H9 (cell line): Measurements from ENCODE around the gene MAJIN. TPM values are rescaled to one million over a fixed set of nuclear protein-coding genes. Genes with fewer than 3 reads are reported as not detected.

Experiments used
- DNase-seq: peaks from one replicate; pipeline ENCODE4 v3.0.0-alpha.2; 2017
- H2AFZ ChIP-seq: one replicate; pipeline ENCODE4 v1.6.1; 2013; ENCODE audit warnings: mild to moderate bottlenecking, low read length, control low read depth, moderate library complexity
- H2AK5ac ChIP-seq: 2 replicates; pipeline ENCODE4 v1.6.1; 2013; ENCODE audit warnings: low read length, control low read depth, mixed read lengths; ENCODE audit not compliant: insufficient read length
- H2BK120ac ChIP-seq: one replicate; pipeline ENCODE4 v1.6.1; 2013; ENCODE audit warnings: low read depth, mild to moderate bottlenecking, low read length, control low read depth, inconsistent platforms; ENCODE audit not compliant: poor library complexity, severe bottlenecking
- H2BK12ac ChIP-seq: 2 replicates; pipeline ENCODE4 v1.6.1; 2013; ENCODE audit warnings: low read length, control low read depth, mixed read lengths, low read depth; ENCODE audit not compliant: insufficient read length
- H2BK15ac ChIP-seq: 2 replicates; pipeline ENCODE4 v1.6.1; 2013; ENCODE audit warnings: low read depth, low read length, control low read depth
- H2BK20ac ChIP-seq: one replicate; pipeline ENCODE4 v1.6.1; 2013; ENCODE audit warnings: low read depth, mild to moderate bottlenecking, low read length, control low read depth, inconsistent platforms; ENCODE audit not compliant: poor library complexity, severe bottlenecking
- H2BK5ac ChIP-seq: 2 replicates; pipeline ENCODE4 v1.6.1; 2013; ENCODE audit warnings: low read length, control low read depth, mixed read lengths; ENCODE audit not compliant: insufficient read length
- H3K14ac ChIP-seq: 2 replicates; pipeline ENCODE4 v1.6.1; 2013; ENCODE audit warnings: low read length, control low read depth; ENCODE audit not compliant: insufficient read depth
- H3K18ac ChIP-seq: 2 replicates; pipeline ENCODE4 v1.6.1; 2013; ENCODE audit warnings: low read depth, mild to moderate bottlenecking, mixed read lengths, low read length, control low read depth; ENCODE audit not compliant: insufficient read length
- H3K23ac ChIP-seq: 2 replicates; pipeline ENCODE4 v1.6.1; 2013; ENCODE audit warnings: low read length, control low read depth, mixed read lengths, low read depth; ENCODE audit not compliant: insufficient read length
- H3K23me2 ChIP-seq: 2 replicates; pipeline ENCODE4 v1.6.1; 2013; ENCODE audit warnings: low read depth, mild to moderate bottlenecking, mixed read lengths, low read length, control low read depth; ENCODE audit not compliant: insufficient read length, poor library complexity, severe bottlenecking
- H3K27ac ChIP-seq: 2 replicates; pipeline ENCODE4 v1.5.1; 2013; ENCODE audit warnings: low read length, control low read depth, mixed read lengths, low read depth; ENCODE audit not compliant: insufficient read length
- H3K27me3 ChIP-seq: 2 replicates; pipeline ENCODE4 v1.6.1; 2013; ENCODE audit warnings: low read length, control low read depth, inconsistent platforms; ENCODE audit not compliant: insufficient read depth
- H3K4ac ChIP-seq: 2 replicates; pipeline ENCODE4 v1.6.1; 2013; ENCODE audit warnings: low read depth, mild to moderate bottlenecking, control low read depth, inconsistent platforms, low read length, moderate library complexity
- H3K4me1 ChIP-seq: 2 replicates; pipeline ENCODE4 v1.6.1; 2013; ENCODE audit warnings: low read length, control low read depth, inconsistent platforms; ENCODE audit not compliant: insufficient read depth
- H3K4me2 ChIP-seq: 2 replicates; pipeline ENCODE4 v1.6.1; 2013; ENCODE audit warnings: low read length, control low read depth, mixed read lengths; ENCODE audit not compliant: insufficient read length, insufficient read depth
- H3K56ac ChIP-seq: 2 replicates; pipeline ENCODE4 v1.6.1; 2013; ENCODE audit warnings: low read depth, mild to moderate bottlenecking, mixed read lengths, low read length, control low read depth; ENCODE audit not compliant: insufficient read length
- H3K79me1 ChIP-seq: 2 replicates; pipeline ENCODE4 v1.6.1; 2013; ENCODE audit warnings: low read depth, mild to moderate bottlenecking, moderate library complexity, low read length, control low read depth, inconsistent platforms; ENCODE audit not compliant: insufficient read depth, poor library complexity, severe bottlenecking
- H3K79me2 ChIP-seq: 2 replicates; pipeline ENCODE4 v1.6.1; 2013; ENCODE audit warnings: low read length, control low read depth, inconsistent platforms; ENCODE audit not compliant: insufficient read depth
- H3K9ac ChIP-seq: 2 replicates; pipeline ENCODE4 v1.6.1; 2013; ENCODE audit warnings: low read length, control low read depth, mixed read lengths; ENCODE audit not compliant: insufficient read length; ENCODE audit errors: extremely low read depth
- H3K9me3 ChIP-seq: one replicate; pipeline ENCODE4 v1.6.1; 2013; ENCODE audit warnings: low read depth, low read length, inconsistent platforms; ENCODE audit not compliant: control insufficient read depth
- H3T11ph ChIP-seq: one replicate; pipeline ENCODE4 v1.6.1; 2013; ENCODE audit warnings: mild to moderate bottlenecking, low read length, control low read depth, inconsistent platforms
- H4K20me1 ChIP-seq: one replicate; pipeline ENCODE4 v1.6.1; 2013; ENCODE audit not compliant: control insufficient read depth, insufficient read length, insufficient read depth
- H4K5ac ChIP-seq: 2 replicates; pipeline ENCODE4 v1.6.1; 2013; ENCODE audit warnings: low read depth, mild to moderate bottlenecking, mixed read lengths, low read length, control low read depth; ENCODE audit not compliant: insufficient read length
- H4K8ac ChIP-seq: replicated peaks from 2 replicates; pipeline ENCODE4 v1.6.1; 2013; ENCODE audit warnings: low read length, control low read depth, mixed read lengths, low read depth; ENCODE audit not compliant: insufficient read length
- H4K91ac ChIP-seq: 2 replicates; pipeline ENCODE4 v1.6.1; 2013; ENCODE audit warnings: low read depth, mild to moderate bottlenecking, moderate library complexity, mixed read lengths, low read length, control low read depth; ENCODE audit not compliant: insufficient read length
- H3K27ac Mint-ChIP-seq, 3 experiments: 2 replicates in 2 of 3; 3 replicates in 1 of 3; pipeline ENCODE4 v1.8.0; 2020 to 2021; ENCODE audit warnings: mixed read lengths in 3 of 3, mild to moderate bottlenecking in 1 of 3, moderate library complexity in 1 of 3
- H3K27me3 Mint-ChIP-seq: 2 replicates; pipeline ENCODE4 v1.8.0; 2021; ENCODE audit warnings: low read depth, mild to moderate bottlenecking, moderate library complexity, mixed read lengths
- H3K36me3 Mint-ChIP-seq, 3 experiments: 2 replicates in 2 of 3; 3 replicates in 1 of 3; pipeline ENCODE4 v1.8.0; 2020 to 2021; ENCODE audit warnings: low read depth in 3 of 3, mixed read lengths in 3 of 3; ENCODE audit not compliant: insufficient read depth in 1 of 3
- H3K4me1 Mint-ChIP-seq, 2 experiments: 2 replicates each; pipeline ENCODE4 v1.8.0; 2020; ENCODE audit warnings: mixed read lengths in 2 of 2
- H3K4me3 Mint-ChIP-seq, 2 experiments: 2 replicates in 1 of 2; 3 replicates in 1 of 2; pipeline ENCODE4 v1.8.0; 2020 to 2021; ENCODE audit warnings: mild to moderate bottlenecking in 2 of 2, mixed read lengths in 2 of 2, moderate library complexity in 1 of 2
- H3K9me3 Mint-ChIP-seq, 2 experiments: 2 replicates in 1 of 2; 3 replicates in 1 of 2; pipeline ENCODE4 v1.8.0; 2020; ENCODE audit warnings: mild to moderate bottlenecking in 2 of 2, mixed read lengths in 2 of 2, moderate library complexity in 1 of 2
- WGBS: extraction: QIAGEN DNeasy Blood & Tissue Kit; methylation state at CpG from one replicate; pipeline ENCODE4 v1.1.7; 2013; ENCODE audit warnings: missing lambda C conversion rate, low lambda C conversion rate, mixed read lengths; ENCODE audit not compliant: insufficient read length; ENCODE audit errors: extremely low coverage; 5-methylcytosine and 5-hydroxymethylcytosine counted together
- total RNA-seq: library from RNA; stranded (reverse); gene quantifications from 2 replicates; pipeline ENCODE4 v1.2.1, GENCODE V29; 2021
- TF ChIP-seq, protein P1 (sequence below): fragments of 200-600 bp; sonication (generic); conservative IDR thresholded peaks from 3 replicates; pipeline ENCODE4 v1.8.0; 2021; ENCODE audit warnings: antibody characterized with exemption, mild to moderate bottlenecking

Gene MAJIN
- total RNA-seq, 1 experiment from 2014 or later: not detected

DNA sequence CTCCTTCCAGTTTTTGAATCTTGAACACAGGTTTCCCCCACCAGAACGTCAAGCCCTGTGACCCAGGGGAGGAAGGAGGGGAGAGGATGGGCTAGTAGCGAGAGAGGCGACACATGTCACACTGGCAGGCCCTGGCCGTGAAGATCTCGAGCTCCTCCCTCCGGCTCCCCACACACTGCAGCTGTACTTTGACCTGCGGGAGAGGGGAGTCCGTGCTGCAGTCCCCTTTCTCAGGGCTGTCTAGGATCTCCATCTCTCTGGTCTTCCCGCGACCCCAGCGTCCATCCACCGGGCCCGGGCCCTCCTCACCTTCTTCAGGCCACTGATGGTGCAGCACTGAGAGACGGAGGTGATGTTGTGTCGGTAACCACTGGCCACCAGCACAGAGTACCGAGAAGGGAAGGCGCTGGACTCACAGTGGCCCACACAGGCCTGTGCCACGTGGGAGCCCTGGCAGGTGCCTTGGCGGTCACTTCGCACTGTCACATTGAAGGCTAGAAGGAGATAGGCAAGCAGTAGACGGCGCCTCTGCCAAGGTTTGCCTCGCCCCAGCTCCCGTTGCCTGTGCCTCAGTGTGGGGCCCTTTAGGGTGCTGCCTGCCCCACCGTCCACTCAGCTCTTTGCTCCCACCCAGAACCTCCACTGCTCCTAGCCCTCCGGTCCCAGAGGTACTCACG lies 37.1 kb downstream of the MAJIN start:
- Histone ChIP-seq H3K23me2 (peaks cover 4% of the 10 kb centered on the region), H4K91ac (no peak overlapping the region), H3K4me1 (peaks cover 7% of the 10 kb centered on the region; the same call in 1 of the 2 replicates), H3K79me1 (no peaks in the 10 kb centered on the region), H4K8ac (no peak overlapping the region), H4K5ac (no peak overlapping the region), H2BK15ac (no peak overlapping the region), H3T11ph (no peak overlapping the region), H3K23ac (no peak overlapping the region), H3K79me2 (no peaks in the 10 kb centered on the region), H3K14ac (no peak overlapping the region), H2AFZ (no peak overlapping the region), H3K56ac (no peak overlapping the region), H2BK20ac (no peak overlapping the region), H3K18ac (no peak overlapping the region), H3K4ac (no peak overlapping the region), H2BK12ac (no peak overlapping the region), H4K20me1 (no peaks in the 10 kb centered on the region), H2BK120ac (no peak overlapping the region), H3K9ac (no peak overlapping the region), H2BK5ac (no peak overlapping the region), H3K27me3 (no peaks in the 10 kb centered on the region), H3K9me3 (no peaks in the 10 kb centered on the region), H3K4me2 (no peak overlapping the region), H3K27ac (no peak overlapping the region), H2AK5ac (no peak overlapping the region)
- Mint-ChIP-seq H3K36me3 (peaks cover 0 to 4% (median 0%) of the 10 kb centered on the region in 3 experiments; a peak in 2 of 7 replicates), H3K4me3 (0 out of 5 replicates have a peak overlapping the region, but pooled peaks of 1 of the 2 experiments have one; percentile 42), H3K9me3 (no peaks in the 10 kb centered on the region), H3K4me1 (peaks cover 21 to 51% of the 10 kb centered on the region in 2 experiments), H3K27ac (no peak overlapping the region; a peak in 1 of 7 replicates), H3K27me3 (peaks cover 9% of the 10 kb centered on the region)
- peak; percentile 41 for DNase-seq
- TF ChIP-seq, protein P1, sequence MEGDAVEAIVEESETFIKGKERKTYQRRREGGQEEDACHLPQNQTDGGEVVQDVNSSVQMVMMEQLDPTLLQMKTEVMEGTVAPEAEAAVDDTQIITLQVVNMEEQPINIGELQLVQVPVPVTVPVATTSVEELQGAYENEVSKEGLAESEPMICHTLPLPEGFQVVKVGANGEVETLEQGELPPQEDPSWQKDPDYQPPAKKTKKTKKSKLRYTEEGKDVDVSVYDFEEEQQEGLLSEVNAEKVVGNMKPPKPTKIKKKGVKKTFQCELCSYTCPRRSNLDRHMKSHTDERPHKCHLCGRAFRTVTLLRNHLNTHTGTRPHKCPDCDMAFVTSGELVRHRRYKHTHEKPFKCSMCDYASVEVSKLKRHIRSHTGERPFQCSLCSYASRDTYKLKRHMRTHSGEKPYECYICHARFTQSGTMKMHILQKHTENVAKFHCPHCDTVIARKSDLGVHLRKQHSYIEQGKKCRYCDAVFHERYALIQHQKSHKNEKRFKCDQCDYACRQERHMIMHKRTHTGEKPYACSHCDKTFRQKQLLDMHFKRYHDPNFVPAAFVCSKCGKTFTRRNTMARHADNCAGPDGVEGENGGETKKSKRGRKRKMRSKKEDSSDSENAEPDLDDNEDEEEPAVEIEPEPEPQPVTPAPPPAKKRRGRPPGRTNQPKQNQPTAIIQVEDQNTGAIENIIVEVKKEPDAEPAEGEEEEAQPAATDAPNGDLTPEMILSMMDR: no peak
- WGBS: no CpG with 5 or more reads among the region's 27 CpGs
